HTR-8/SVneo (cell line): ENCODE data around the gene PPP4R2.

ENCODE experiments used
- DNase-seq: peaks from one replicate; pipeline ENCODE4 v3.0.0; 2011; ENCODE audit warnings: low spot score, mixed read lengths; ENCODE audit not compliant: insufficient read length
- FAIRE-seq: peaks from 2 replicates; lab custom pipeline; 2011; peaks lifted over from hg19 to GRCh38; lab: Jason Lieb, UNC

PPP4R2 gene

GRCh38 chr3:73100741-73101559, 104.3 kb downstream of the PPP4R2 start:
- peak; percentile 88 for DNase-seq
- peak; percentile 80 for FAIRE-seq

GRCh38 chr3:73101881-73102280, 105.3 kb downstream of the PPP4R2 start:
- no peak for DNase-seq
- no peak for FAIRE-seq

- no peak for DNase-seq
- no peak for FAIRE-seq
Measured at GRCh38 chr3:73107215-73107614, 110.6 kb downstream of the PPP4R2 start.

- DNase-seq: no peak
- no peak for FAIRE-seq
Measured at GRCh38 chr3:73107676-73108187, 111.1 kb downstream of the PPP4R2 start.

GRCh38 chr3:73108750-73109149, 112.1 kb downstream of the PPP4R2 start:
- DNase-seq: no peak
- FAIRE-seq: no peak

GRCh38 chr3:73110530-73110929, 113.9 kb downstream of the PPP4R2 start:
- FAIRE-seq (peak; percentile 99), DNase-seq (no peak)

GRCh38 chr3:73114711-73115110, 118.1 kb downstream of the PPP4R2 start:
- no peak for DNase-seq

GRCh38 chr3:73115806-73116205, 119.2 kb downstream of the PPP4R2 start:
- FAIRE-seq (no peak), DNase-seq (no peak)

More at GRCh38 chr3:73114711-73115110, 118.1 kb downstream of the PPP4R2 start:
- FAIRE-seq: no peak
